LHCN-M2 (cell line): ENCODE measurements around the gene PARP14. TPM values are rescaled to one million over a fixed set of nuclear protein-coding genes. Genes with fewer than 3 reads are reported as not detected.
"Not testable (repeated sequence)": the region's sequence is repeated elsewhere in the genome, so short reads cannot be mapped to it uniquely, and the experiment has no call there.

Experiments used
- DNase-seq: peaks from one replicate; pipeline ENCODE4 v3.0.0-alpha.2; 2012; ENCODE audit warnings: low read depth
- total RNA-seq: library from RNA; depleted of rRNA; stranded (reverse); fragments of >200 nt; gene quantifications from 2 replicates; pipeline ENCODE4 v1.2.3, GENCODE V29; 2014

PARP14 gene
- total RNA-seq, 1 experiment from 2014 or later = 10.9 TPM

DNA sequence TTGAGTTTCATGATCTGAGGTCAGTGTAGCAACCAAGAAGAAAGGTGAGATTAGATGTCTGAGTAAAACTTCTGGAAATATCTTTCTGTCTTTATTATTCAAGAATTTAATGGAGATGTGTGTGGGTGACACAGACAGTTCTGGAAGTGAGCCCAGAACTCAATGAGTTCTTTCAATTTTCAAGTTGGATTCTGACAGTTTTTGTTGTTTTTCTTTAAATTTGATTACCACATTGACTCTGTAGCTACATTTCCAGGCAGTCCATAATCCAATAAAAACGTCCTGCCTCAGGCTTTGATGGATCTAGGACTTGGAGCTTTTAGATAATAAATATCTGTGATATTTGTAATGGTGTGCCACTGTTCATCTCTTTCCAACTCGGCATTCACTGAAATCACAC is 3.9 kb upstream of the PARP14 start:
- DNase-seq = no peak

DNA sequence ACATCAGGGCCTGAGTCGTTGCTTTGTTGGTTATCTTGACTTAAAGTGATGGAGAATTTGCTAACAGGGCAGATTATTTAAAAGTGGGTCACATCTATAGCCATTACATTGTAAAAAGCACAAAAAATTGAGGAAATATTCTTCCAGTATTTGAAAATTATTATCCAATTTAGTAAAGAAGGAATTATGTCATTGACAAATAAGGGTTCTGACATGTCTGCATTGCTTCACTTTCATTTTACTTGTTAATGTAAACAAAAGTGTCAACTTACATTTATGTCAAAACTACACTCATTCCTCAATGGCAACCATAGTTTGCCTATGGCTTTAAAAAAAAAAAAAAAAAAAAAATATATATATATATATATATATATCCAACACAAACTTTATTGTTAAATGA is 3.4 kb upstream of the PARP14 start:
- no peak for DNase-seq

GRCh38 chr3:122678506-122678905 is 2.1 kb upstream of the PARP14 start:
- DNase-seq = no peak

DNA sequence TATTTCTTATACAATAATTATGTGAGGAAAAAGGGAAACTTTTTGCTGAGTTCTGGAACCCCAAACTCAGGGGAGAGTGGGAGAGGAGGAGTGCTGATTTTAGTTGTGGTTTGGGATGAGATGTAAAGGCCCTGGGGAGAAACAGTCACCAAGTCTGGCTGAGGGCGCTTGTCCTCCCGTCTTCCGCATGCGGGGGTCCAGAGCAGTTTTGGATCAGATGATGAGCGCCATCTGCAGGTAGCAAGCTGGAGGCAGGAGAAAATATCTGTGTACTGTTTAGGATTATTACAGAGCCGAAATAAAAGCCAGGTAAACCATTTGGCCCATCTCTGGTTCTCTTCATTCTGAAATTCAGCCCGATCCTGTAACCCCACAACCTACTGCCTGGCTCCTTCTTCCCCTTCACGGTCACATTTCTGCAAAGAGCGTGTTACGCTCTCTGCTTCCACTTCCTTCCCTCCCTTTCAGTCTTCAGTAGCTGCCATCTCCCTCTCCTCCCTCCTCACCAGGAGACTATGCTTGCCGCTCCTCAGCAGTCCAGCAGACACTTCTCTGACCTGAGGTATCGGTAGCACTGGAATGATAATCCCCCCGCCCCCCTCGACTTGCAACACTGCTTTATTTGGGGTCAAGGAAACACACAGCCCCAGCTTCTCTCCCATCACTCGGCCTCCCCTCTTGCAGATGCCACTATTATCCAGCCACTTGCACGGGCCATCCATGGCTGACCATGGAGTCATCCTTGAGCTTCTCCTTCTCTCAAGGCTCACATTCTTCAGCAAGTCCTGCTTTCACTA is 1.4 kb upstream of the PARP14 start:
- peak; percentile 71 for DNase-seq

- DNase-seq = peak; percentile 35
Measured at GRCh38 chr3:122679882-122680474, 661 bp upstream of the PARP14 start.

- no peak for DNase-seq
Measured at GRCh38 chr3:122681284-122681973, 790 bp downstream of the PARP14 start.

DNA sequence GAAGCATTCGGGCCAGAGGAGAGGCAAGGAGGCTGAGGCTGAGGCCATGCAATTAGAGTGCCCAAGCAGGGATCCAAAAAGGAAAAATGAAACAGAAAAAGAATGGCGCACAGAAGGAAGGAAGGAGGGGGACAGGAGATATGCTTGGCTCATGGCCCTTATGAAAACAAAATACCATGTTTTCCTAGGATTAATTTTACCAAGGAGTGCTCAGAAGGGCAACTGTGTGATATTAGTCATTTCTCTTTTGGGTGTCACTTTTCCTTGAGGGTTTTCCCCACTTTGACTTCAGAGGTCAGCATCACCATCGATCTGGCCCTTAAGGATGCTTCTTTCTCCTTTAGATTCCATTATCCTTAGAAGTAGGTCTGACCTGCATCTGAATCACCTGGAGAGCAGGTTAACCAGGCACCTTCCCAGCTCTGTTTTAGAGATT is 1.4 kb downstream of the PARP14 start:
- no peak for DNase-seq

GRCh38 chr3:122682778-122683411 is 2.3 kb downstream of the PARP14 start:
- not testable (repeated sequence) for DNase-seq

GRCh38 chr3:122687298-122687697 is 6.7 kb downstream of the PARP14 start:
- no peak for DNase-seq

DNA sequence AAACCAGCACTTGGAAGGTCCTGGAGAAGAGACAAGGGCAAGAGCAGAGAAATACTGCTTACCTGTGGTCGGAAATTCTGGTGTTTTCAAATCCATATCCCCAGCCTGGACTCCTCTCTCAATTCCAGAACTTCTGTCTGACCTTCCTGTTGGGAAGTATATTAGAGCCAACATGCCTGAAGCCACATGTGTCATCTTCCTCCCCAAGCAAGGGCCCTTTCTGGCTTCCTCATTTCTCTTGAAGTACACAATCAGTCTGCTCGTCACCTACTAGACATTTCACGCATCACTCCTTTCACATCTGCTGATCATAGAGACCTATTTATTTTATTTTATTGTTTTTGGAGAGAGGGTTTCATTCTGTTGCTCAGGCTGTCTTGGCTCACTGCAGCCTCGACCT is 8.4 kb downstream of the PARP14 start:
- no peak for DNase-seq

- DNase-seq = peak; percentile 24
Measured at GRCh38 chr3:122689587-122689986, 8.9 kb downstream of the PARP14 start.

DNA sequence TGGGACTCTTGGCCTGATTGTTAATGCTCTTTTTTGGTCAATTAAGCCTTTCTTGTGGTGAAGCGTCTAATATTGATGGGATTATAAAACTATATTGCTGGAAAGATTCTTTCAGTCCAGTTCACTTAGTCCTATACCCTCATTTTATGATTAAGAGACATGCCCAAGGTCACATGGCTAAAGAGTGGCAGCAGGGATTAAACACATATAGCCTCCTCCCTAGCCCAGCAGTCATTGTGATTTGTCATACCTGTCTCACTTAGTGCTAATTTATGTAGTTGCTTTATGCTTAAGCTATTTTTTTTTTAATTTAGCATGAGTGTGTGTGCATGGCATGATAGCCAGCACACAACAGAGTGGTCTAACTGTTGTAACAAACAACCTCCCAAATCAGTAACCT is 9.5 kb downstream of the PARP14 start:
- no peak for DNase-seq

DNA sequence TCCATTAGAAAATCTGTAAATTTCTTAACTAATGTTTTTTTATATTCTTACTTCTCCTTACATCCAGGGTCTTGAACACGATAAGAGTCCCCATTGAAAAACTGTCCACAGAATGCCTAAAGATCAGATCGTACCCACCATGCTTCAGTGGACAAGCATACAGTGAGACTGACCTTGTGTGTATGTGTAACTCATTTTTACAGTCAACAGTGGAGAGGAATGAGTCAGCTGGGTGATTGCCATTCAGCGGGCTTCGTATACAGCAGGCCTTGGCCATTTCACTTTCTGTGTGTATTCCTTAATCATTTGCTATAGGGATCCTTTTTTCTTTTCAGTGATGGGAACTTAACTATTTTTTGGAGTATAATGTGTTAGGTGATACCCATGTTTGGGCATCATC is 10.6 kb downstream of the PARP14 start:
- DNase-seq = no peak

- no peak for DNase-seq
Measured at GRCh38 chr3:122692674-122693073, 12.0 kb downstream of the PARP14 start.

DNA sequence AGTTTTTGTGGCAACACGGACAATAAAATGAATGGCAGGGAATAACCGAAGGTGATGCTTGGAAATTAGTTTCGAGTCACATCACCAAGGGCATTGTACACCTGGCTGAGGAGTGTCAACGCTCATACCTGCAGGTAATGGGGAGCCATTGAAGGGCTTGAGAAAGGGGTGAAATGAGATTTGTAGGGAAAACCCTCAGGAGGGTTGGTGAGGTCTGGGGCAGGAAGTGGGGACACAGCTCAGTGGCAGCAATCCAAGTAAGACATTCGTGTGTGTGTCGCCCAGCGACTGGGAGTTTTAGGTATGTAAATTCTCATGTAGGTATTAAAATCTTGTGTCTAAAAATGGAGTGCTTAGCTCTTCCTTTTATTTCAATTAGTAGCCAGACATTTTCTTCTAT is 14.3 kb downstream of the PARP14 start:
- DNase-seq = no peak

DNA sequence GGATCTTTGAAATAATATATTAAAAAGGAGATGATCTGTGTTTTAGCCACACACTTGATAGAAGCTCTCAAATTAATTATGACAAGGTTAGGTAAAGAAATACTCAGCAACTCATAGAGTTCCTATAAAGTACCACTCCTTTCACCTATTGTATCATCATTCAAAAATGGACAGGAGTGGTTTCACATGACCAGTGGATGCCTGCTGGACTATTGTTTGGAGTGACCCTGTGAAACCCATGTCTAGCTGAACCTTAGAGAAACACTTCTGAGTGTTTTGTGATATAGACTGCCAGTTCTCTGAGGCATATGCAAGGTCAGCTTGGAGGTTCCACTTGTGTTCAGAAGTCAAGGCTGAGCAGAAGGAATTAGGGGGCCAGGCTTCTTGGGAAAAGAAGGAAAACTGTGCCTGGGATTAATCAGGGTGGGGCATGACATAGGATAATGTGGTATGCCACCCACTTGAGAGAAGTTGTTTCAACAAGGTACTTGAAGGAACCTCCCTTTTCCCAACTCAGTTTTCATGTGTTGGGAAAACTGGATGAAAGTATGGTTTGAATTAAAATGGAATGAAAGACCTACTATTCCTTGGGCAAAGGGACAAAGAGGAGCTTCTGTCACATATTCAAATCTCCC is 15.4 kb downstream of the PARP14 start:
- no peak for DNase-seq

DNA sequence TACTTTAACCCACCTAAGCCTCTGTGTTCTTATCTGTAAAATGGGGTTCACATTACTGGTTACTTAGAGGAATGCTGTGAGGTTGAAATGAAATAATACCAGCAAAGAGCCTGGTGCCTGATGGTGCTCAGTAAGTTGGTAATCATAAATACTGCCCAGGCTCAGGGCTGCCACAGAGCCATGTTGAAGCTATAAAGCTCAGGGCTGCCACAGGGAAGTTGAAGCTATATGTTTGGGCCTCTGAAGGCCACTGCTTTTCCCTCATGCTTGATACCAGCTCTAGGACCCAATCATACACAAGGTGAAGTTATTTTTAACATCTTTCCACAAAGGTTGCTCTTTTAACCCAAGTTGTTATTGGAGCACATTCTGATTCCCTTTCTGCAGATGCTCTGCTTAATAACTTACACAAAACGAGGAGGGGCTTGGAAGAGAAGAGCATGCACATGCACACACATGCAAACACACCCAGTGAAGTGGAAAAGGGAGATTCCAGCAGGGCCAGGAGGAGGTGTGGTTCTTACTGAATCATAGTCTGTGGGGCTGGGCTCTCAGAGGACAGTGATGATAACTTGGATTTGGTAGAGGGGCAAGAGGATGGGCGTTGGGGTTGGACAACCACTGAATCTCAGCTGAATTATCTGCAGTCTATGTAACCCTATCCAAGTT is 17.4 kb downstream of the PARP14 start:
- DNase-seq = no peak

- DNase-seq = no peak
Measured at GRCh38 chr3:122700193-122700592, 19.6 kb downstream of the PARP14 start.

DNA sequence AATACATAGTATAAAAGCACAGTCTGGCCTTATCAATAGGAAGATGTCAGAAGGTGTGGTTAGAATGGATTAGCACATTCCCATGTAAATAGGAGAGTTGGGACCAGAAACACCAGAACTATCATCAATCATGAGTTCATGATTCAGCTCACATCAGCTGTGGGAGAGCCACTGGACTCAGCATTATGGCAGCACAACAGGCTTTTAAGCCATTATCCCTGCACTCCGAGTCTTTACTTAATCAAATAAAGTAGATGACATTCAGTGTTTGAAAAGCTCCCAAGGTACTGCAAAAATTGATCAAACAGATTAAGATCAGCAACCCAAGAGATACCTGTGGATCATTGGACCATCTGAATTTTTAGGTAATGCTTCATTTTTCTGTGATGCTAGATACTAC is 24.7 kb downstream of the PARP14 start:
- DNase-seq = no peak

DNA sequence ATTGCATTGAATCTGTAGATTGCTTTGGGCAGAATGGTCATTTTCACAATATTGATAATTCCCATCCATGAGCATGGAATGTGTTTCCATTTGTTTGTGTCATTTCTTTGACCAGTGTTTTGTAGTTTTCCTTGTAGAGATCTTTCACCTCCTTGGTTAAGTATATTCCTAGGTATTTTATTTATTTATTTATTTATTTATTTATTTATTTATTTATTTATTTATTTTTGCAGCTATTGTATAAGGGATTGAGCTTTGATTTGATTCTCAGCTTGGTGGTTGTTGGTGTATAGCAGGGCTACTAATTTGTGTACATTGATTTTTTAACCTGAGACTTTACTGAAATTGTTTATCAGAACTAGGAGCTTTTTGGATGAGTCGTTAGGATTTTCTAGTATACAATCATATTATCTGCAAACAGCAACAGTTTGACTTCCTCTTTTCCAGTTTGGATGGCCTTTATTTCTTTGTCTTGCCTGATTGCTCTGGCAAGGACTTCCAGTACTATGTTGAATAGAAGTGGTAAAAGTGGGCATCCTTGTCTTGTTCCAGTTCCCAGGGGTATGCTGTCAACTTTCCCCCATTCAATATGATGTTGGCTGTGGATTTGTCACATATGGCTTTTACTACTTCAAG is 30.1 kb downstream of the PARP14 start:
- DNase-seq = not testable (repeated sequence)

DNA sequence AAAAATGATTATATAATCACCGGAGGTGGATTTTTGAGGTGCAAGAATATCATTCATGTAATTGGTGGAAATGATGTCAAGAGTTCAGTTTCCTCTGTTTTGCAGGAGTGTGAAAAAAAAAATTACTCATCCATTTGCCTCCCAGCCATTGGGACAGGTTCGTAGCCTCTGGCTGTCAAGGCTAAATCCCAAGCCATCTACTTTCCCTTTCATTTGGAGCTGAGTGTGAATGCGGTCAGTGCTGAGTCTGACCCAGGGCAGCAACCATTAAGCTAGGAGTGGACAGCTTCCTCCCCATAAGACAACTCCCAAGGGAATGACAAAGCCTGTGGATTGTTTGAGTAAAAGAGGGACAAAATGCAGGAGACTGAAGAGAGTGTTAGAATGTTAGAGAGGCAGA is 33.6 kb downstream of the PARP14 start:
- peak; percentile 10 for DNase-seq
